KMS-11 (cell line): Measurements from ENCODE around the gene TRPM2.

Experiments
- H2AFZ ChIP-seq: fragments of 200-600 bp; sonication (generic); 2 replicates; pipeline ENCODE4 v1.6.1; 2016; ENCODE audit warnings: antibody characterized with exemption, mixed run types, low read depth
- H3K27ac ChIP-seq: fragments of 200-600 bp; sonication (generic); 2 replicates; pipeline ENCODE4 v1.6.1; 2016; ENCODE audit warnings: mild to moderate bottlenecking, mixed run types
- H3K27me3 ChIP-seq: fragments of 200-600 bp; sonication (generic); 2 replicates; pipeline ENCODE4 v1.6.1; 2017; ENCODE audit warnings: mild to moderate bottlenecking, low read depth, mixed run types, moderate library complexity; ENCODE audit not compliant: insufficient read depth
- H3K36me3 ChIP-seq: fragments of 200-600 bp; sonication (generic); 2 replicates; pipeline ENCODE4 v1.6.1; 2017; ENCODE audit warnings: mild to moderate bottlenecking, mixed run types; ENCODE audit not compliant: insufficient read depth
- H3K4me1 ChIP-seq: fragments of 200-600 bp; sonication (generic); 2 replicates; pipeline ENCODE4 v1.6.1; 2016; ENCODE audit warnings: mild to moderate bottlenecking, low read depth, mixed run types; ENCODE audit not compliant: poor library complexity, severe bottlenecking
- H3K4me2 ChIP-seq: fragments of 200-600 bp; sonication (generic); 2 replicates; pipeline ENCODE4 v1.7.0; 2016; ENCODE audit warnings: mild to moderate bottlenecking, mixed run types
- H3K4me3 ChIP-seq: fragments of 200-600 bp; sonication (generic); IDR thresholded peaks from 2 replicates; pipeline ENCODE4 v1.6.1; 2017; ENCODE audit warnings: low read depth, low read length, mixed read lengths; ENCODE audit not compliant: insufficient read depth
- H3K79me2 ChIP-seq: fragments of 200-600 bp; sonication (generic); 2 replicates; pipeline ENCODE4 v1.6.1; 2016; ENCODE audit warnings: low read depth, mixed run types; ENCODE audit not compliant: insufficient read depth
- H3K9ac ChIP-seq: fragments of 200-600 bp; sonication (generic); 2 replicates; pipeline ENCODE4 v1.6.1; 2016; ENCODE audit warnings: mild to moderate bottlenecking, mixed run types
- H4K20me1 ChIP-seq: fragments of 200-600 bp; sonication (generic); 2 replicates; pipeline ENCODE4 v1.6.1; 2016; ENCODE audit warnings: mild to moderate bottlenecking, mixed run types; ENCODE audit not compliant: insufficient read depth
- TF ChIP-seq, protein P1 (sequence below): fragments of 200-600 bp; sonication (generic); conservative IDR thresholded peaks from 2 replicates; pipeline ENCODE4 v1.6.1; 2017; ENCODE audit warnings: low read depth, mild to moderate bottlenecking, antibody characterized with exemption, low read length, moderate library complexity, mixed read lengths

The TRPM2 gene

GRCh38 chr21:44425307-44425894 lies 72.0 kb downstream of the TRPM2 start:
- H3K9ac ChIP-seq: no peak overlapping the region
- H3K79me2 ChIP-seq: no peaks in the 10 kb centered on the region
- no peaks in the 10 kb centered on the region for H3K4me1 ChIP-seq
- no peaks in the 10 kb centered on the region for H3K36me3 ChIP-seq
- no peak overlapping the region for H2AFZ ChIP-seq
- H4K20me1 ChIP-seq: no peaks in the 10 kb centered on the region
- H3K27ac ChIP-seq: no peak overlapping the region
- H3K27me3 ChIP-seq: peaks cover 23% of the 10 kb centered on the region; the same call in 1 of the 2 replicates
- no peak overlapping the region for H3K4me3 ChIP-seq
- H3K4me2 ChIP-seq: no peak overlapping the region
- TF ChIP-seq, protein P1, sequence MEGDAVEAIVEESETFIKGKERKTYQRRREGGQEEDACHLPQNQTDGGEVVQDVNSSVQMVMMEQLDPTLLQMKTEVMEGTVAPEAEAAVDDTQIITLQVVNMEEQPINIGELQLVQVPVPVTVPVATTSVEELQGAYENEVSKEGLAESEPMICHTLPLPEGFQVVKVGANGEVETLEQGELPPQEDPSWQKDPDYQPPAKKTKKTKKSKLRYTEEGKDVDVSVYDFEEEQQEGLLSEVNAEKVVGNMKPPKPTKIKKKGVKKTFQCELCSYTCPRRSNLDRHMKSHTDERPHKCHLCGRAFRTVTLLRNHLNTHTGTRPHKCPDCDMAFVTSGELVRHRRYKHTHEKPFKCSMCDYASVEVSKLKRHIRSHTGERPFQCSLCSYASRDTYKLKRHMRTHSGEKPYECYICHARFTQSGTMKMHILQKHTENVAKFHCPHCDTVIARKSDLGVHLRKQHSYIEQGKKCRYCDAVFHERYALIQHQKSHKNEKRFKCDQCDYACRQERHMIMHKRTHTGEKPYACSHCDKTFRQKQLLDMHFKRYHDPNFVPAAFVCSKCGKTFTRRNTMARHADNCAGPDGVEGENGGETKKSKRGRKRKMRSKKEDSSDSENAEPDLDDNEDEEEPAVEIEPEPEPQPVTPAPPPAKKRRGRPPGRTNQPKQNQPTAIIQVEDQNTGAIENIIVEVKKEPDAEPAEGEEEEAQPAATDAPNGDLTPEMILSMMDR: no peak

DNA sequence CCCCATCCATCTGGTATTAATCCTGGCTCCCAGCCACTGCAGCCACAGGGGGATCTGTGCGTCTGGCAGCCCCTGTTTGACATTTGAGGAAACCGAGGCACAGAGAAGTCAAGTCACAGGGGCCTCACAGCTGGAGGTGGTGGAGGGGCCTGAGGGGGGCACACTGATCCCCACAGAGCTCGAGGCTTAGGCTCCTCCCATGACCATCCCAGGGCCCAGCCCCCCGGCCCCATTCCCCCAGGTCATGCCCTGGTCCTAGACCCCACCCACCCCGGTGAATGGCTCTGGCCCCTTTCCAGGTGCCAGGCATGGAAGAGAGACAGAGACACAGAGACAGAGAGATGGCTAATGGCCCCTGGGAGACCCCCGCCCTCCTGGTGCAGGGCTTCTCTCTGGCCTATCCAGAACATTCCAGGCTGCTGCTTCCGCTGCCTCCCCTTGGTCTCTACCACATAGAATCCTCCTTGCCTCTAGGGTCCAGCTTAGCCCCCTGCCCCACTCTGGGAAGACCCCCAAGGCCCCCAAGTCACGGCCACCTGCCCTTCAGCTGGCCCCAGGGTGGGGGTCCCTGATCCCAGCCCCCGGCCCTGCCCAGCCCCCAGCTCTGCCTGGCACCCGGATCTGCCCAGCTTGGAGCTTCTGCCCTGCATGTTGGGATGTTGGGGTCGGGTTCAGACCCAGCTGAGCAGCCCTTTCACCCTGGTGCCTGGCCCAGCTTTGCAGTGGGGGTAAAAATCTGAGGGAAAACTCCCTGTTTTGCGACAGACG lies 72.7 kb downstream of the TRPM2 start:
- Histone ChIP-seq H3K79me2 (no peaks in the 10 kb centered on the region), H3K9ac (no peak overlapping the region), H3K4me1 (no peaks in the 10 kb centered on the region), H4K20me1 (no peaks in the 10 kb centered on the region), H3K4me3 (no peak overlapping the region), H3K4me2 (no peak overlapping the region), H3K27me3 (peaks cover 26% of the 10 kb centered on the region; the same call in 1 of the 2 replicates), H2AFZ (no peak overlapping the region), H3K27ac (no peak overlapping the region), H3K36me3 (no peaks in the 10 kb centered on the region)
- TF ChIP-seq, protein P1: no peak

GRCh38 chr21:44426663-44427191 lies 73.3 kb downstream of the TRPM2 start:
- TF ChIP-seq, protein P1: no peak
- H2AFZ ChIP-seq: no peak overlapping the region
- H3K27ac ChIP-seq: no peak overlapping the region
- no peaks in the 10 kb centered on the region for H4K20me1 ChIP-seq
- H3K27me3 ChIP-seq: peaks cover 29% of the 10 kb centered on the region; the same call in 1 of the 2 replicates
- H3K9ac ChIP-seq: no peak overlapping the region
- H3K4me1 ChIP-seq: no peaks in the 10 kb centered on the region
- no peak overlapping the region for H3K4me3 ChIP-seq
- no peak overlapping the region for H3K4me2 ChIP-seq
- H3K79me2 ChIP-seq: no peaks in the 10 kb centered on the region
- H3K36me3 ChIP-seq: no peaks in the 10 kb centered on the region

DNA sequence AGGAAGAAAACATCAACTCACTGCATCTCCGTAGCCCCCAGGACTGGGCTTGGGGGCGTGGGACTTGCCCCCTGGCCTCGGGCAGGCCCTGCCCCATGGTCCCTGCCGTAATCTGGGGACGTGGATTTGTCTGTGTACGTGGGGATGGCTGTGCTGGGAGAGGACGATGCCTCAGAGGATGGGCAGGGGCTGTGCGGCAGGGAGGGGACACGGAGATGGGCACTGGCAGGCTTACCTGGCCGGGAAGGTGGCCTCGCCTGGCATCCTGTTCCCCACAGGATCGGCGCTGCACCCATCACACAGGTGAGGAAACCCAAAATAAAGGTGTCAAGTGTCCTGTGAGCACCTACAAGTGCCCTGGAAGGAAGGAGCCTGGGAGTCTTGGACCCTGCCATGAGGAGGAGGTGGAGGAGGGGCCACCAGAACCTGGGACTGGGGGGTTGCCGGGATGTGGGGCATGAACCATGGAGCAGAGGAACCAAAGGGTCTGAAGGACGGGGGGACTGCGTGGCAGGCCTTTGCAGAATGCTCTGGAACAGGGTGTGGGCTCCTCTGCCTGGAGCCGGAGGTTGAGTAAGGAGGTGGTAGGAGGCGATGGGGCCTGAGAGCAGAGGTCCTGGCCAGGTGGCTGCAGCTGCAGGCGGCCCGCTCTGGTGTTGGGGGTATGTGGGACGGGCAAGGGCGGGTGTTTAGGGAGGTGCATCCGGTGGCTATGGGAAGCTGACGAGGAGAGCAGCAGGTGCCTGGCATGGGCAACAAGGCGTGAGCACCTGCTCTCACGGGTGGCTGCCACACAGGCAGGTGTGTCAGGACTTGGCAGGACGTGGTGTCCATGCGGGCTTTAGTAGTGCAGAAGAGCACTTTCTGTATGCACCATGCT lies 74.1 kb downstream of the TRPM2 start:
- H2AFZ ChIP-seq: no peak overlapping the region
- H3K79me2 ChIP-seq: no peaks in the 10 kb centered on the region
- no peak overlapping the region for H3K4me2 ChIP-seq
- H3K4me1 ChIP-seq: no peaks in the 10 kb centered on the region
- H3K4me3 ChIP-seq: no peak overlapping the region
- no peak overlapping the region for H3K27ac ChIP-seq
- H4K20me1 ChIP-seq: no peaks in the 10 kb centered on the region
- H3K36me3 ChIP-seq: no peaks in the 10 kb centered on the region
- H3K9ac ChIP-seq: no peak overlapping the region
- peaks cover 29% of the 10 kb centered on the region; the same call in 1 of the 2 replicates for H3K27me3 ChIP-seq
- TF ChIP-seq, protein P1: no peak
